GM19438 (cell line): ENCODE results near the gene RASGRF2.

Experiments
- ATAC-seq: cut with Tn5 transposase; IDR thresholded peaks from one replicate; pipeline ENCODE4 v1.9.1; 2021; ENCODE audit warnings: low read depth; ENCODE audit not compliant: unreplicated experiment

The RASGRF2 gene

GRCh38 chr5:81194633-81195334, 234.6 kb downstream of the RASGRF2 start:
- ATAC-seq, result peak; percentile 86

- ATAC-seq, result no peak
Observed at GRCh38 chr5:81195335-81195929, 235.3 kb downstream of the RASGRF2 start.

DNA sequence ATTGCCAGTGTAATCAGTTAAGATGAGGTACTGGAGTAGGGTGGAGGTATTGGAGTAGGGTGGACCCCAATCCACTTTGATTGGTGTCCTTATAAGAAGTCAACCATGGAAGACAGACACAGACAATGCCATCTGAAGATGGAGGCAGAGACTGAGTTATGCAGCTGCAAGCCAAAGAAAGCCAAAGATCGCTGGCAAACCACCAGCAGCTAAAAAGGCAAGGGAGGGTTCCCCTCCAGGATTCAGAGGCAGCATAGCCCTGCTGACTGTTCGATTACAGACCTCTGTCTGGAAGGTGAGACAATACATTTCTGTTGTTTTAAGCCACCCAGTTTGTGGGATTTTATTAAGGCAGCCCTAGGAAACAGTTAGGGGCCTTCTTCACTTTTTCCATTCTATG, 242.5 kb downstream of the RASGRF2 start:
- no peak for ATAC-seq

- ATAC-seq, result no peak
Observed at GRCh38 chr5:81203729-81204128, 243.6 kb downstream of the RASGRF2 start.

DNA sequence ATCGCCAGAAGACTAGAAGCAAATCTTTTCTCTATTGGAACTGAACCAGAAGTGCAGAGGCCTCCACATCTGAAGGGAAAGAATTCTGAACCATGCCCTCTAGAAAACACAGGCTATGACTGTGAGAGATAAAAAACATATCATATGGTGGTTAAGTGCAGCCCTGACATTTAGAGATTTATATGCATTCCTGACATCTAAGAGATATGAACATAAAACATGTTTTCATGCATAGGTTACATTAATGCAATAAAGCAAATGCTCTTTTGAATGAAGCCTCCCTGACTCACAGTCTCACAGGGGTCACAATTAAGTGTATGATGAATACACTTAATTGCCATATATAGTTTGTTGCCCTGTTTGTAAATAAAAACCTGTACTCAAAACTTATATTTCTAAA, 244.0 kb downstream of the RASGRF2 start:
- no peak for ATAC-seq

DNA sequence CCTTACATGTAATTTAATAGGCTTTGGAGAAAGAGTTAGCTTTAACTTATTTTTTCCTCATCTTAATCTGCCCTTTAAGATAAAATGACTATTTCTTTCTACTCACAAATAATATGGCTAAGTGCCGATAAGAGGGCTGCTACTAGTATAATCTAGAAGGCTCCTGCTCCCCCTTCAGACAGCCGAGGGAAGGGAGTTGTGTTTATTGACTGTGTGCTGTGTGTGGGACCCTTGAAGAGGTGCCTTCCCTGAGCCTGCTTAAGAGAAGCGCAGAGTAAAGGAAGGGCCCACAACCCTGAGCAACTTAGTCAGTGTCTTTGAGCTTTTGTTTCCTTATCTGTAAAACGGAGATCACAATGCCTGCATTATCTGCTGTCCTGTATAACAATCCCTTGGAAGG, 244.9 kb downstream of the RASGRF2 start:
- ATAC-seq, result no peak

- ATAC-seq, result no peak
Observed at GRCh38 chr5:81207009-81207408, 246.8 kb downstream of the RASGRF2 start.

GRCh38 chr5:81208904-81209303, 248.7 kb downstream of the RASGRF2 start:
- no peak for ATAC-seq

- no peak for ATAC-seq
Observed at GRCh38 chr5:81209386-81209785, 249.2 kb downstream of the RASGRF2 start.

DNA sequence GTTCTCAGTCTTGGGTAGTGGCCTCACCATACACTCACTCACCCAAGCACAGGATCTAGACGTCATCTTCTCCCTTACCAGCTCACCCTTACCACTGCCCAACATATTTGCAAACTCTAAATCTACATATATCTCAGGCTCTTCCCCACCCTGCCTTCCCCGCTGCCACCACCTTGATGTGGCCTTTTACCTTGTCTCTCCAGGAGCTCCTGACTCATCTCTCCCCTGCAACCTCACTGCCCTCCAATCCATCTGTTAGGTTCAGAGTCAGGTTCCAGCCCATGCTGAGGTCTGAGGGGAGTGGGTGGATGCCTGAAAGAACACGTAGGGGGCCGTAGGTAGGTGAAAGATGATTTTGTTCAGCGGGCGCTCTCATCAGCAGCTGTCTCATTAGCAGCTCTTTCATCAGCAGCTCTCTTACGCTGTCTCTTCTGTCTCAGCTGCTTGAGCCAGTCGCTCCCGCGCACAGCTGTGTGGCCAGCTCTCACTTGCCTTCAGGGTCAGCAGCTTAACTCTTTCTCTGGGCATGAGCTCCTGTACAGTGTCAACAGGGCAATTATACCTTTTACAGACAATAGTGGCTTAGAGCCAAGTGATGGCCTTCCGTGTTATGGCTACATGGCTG, 249.8 kb downstream of the RASGRF2 start:
- ATAC-seq, result no peak

GRCh38 chr5:81212211-81212751, 252.1 kb downstream of the RASGRF2 start:
- peak; percentile 79 for ATAC-seq

GRCh38 chr5:81213070-81213469, 252.9 kb downstream of the RASGRF2 start:
- no peak for ATAC-seq

DNA sequence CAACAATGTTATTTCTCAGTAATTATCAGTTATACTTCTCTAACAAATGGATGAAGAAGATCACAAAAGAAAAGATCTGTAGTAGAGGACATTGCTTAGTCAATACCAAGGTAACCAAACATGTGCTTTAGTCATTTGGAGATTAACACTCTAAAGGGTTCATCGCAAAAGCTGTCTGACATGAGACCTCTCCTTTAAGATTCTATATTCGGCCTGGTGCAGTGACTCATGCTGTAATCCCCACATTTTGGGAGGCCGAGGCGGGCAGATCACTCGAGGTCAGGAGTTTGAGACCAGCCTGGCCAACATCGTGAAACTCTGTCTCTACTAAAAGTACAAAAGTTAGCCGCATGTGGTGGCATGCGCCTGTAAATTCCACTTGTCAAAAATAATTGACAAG, 254.7 kb downstream of the RASGRF2 start:
- ATAC-seq, result no peak

DNA sequence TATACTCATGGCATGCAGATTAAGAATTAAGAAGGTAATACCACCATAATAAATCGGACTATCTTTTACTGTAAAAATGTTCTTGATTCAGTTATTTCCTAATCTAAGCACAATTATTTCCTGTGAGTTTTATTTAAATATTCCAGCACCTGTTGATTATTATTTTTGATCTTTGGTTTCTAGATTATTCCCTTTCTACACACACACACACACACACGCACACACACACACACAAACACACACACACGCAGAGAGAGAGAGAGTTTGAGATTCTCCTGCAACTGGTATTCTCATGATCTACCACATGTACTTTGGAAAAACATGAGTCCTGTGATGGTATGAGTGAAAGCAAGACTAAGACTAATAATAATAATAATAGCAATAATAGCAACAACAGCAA, 256.0 kb downstream of the RASGRF2 start:
- ATAC-seq, result no peak

- ATAC-seq, result no peak
Observed at GRCh38 chr5:81219389-81219788, 259.2 kb downstream of the RASGRF2 start.

- no peak for ATAC-seq
Observed at GRCh38 chr5:81222285-81222684, 262.1 kb downstream of the RASGRF2 start.

GRCh38 chr5:81225463-81225862, 265.3 kb downstream of the RASGRF2 start:
- ATAC-seq, result no peak

DNA sequence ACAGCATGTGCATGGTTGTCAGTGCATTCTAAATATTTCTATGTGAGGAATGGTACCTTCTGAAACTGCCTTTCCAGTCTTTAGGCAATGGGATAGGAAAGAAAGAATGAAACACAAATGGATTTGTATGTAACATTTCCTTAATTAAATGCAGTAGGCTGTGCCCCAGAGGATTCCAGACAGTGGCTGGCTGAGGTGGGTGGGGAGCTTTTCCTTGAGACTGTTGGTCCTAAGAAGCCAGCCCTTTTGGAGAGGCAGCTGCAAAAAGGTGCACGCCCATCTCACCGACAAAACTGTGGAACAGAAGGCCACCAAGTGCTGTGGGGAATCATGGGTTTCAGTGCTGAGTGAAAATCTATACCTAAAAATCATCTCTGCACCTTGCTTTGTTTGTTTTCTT, 266.1 kb downstream of the RASGRF2 start:
- ATAC-seq, result no peak

- no peak for ATAC-seq
Observed at GRCh38 chr5:81226949-81227348, 266.8 kb downstream of the RASGRF2 start.

- no peak for ATAC-seq
Observed at GRCh38 chr5:81228084-81228483, 267.9 kb downstream of the RASGRF2 start.

- ATAC-seq, result no peak
Observed at GRCh38 chr5:81230416-81230815, 270.3 kb downstream of the RASGRF2 start.
